Nephron (organoid): ENCODE measurements around the gene PWWP2A.
A peak's percentile ranks its signal among the peaks of the same experiment; 100 is the strongest.

ENCODE experiments used
- H3K27ac Mint-ChIP-seq, 3 experiments: 2 replicates each; pipeline ENCODE4 v1.8.0; 2020; ENCODE audit warnings: mixed read lengths in 3 of 3, mild to moderate bottlenecking in 2 of 3, moderate library complexity in 1 of 3
- H3K27me3 Mint-ChIP-seq: 2 replicates; pipeline ENCODE4 v1.8.0; 2021; ENCODE audit warnings: low read depth, mild to moderate bottlenecking, moderate library complexity, mixed read lengths
- H3K36me3 Mint-ChIP-seq: 2 replicates; pipeline ENCODE4 v1.8.0; 2020; ENCODE audit warnings: low read depth, mixed read lengths
- H3K4me1 Mint-ChIP-seq: 2 replicates; pipeline ENCODE4 v1.8.0; 2020; ENCODE audit warnings: mixed read lengths
- H3K4me3 Mint-ChIP-seq, 3 experiments: 2 replicates each; pipeline ENCODE4 v1.8.0; 2020; ENCODE audit warnings: mild to moderate bottlenecking in 3 of 3, mixed read lengths in 3 of 3, moderate library complexity in 2 of 3
- H3K9me3 Mint-ChIP-seq: 2 replicates; pipeline ENCODE4 v1.8.0; 2020; ENCODE audit warnings: mixed read lengths
- CTCF ChIP-seq, 3 experiments: fragments of 200-600 bp; sonication (generic); IDR thresholded peaks; one replicate each; pipeline ENCODE4 v1.5.0; 2021; ENCODE audit warnings: antibody characterized with exemption in 3 of 3; ENCODE audit not compliant: unreplicated experiment in 3 of 3

Gene PWWP2A

GRCh38 chr5:160092960-160093707 is 26.1 kb downstream of the PWWP2A start:
- Mint-ChIP-seq H3K36me3 (peaks cover 39% of the 10 kb centered on the region), H3K4me1 (peaks cover 11% of the 10 kb centered on the region), H3K4me3 (no peak overlapping the region), H3K27ac (peak overlapping the region in 1 of 3 experiments; percentile 34), H3K27me3 (no peaks in the 10 kb centered on the region), H3K9me3 (no peaks in the 10 kb centered on the region)
- no peak for TF ChIP-seq CTCF (IDR thresholded peaks at IDR 0.05; ENCODE audit: unreplicated experiment in 3 of 3)

- Mint-ChIP-seq H3K27me3 (no peaks in the 10 kb centered on the region), H3K36me3 (peaks cover 36% of the 10 kb centered on the region), H3K4me1 (peaks cover 7% of the 10 kb centered on the region), H3K9me3 (no peaks in the 10 kb centered on the region), H3K27ac (peak overlapping the region in 1 of 3 experiments; percentile 2), H3K4me3 (no peak overlapping the region)
- TF ChIP-seq CTCF (IDR thresholded peaks at IDR 0.05; ENCODE audit: unreplicated experiment in 3 of 3): no peak
These were observed 26.7 kb downstream of the PWWP2A start for GRCh38 chr5:160092514-160092913.

- Mint-ChIP-seq H3K4me1 (peaks cover 7% of the 10 kb centered on the region), H3K36me3 (peaks cover 32% of the 10 kb centered on the region), H3K9me3 (no peaks in the 10 kb centered on the region), H3K27ac (no peak overlapping the region), H3K27me3 (no peaks in the 10 kb centered on the region), H3K4me3 (no peak overlapping the region)
- TF ChIP-seq CTCF (IDR thresholded peaks at IDR 0.05; ENCODE audit: unreplicated experiment in 3 of 3): no peak
These were observed 29.2 kb downstream of the PWWP2A start for GRCh38 chr5:160090059-160090458.

GRCh38 chr5:160089531-160089930 is 29.7 kb downstream of the PWWP2A start:
- H3K4me1 Mint-ChIP-seq: peaks cover 6% of the 10 kb centered on the region
- peaks cover 32% of the 10 kb centered on the region for H3K36me3 Mint-ChIP-seq

GRCh38 chr5:160088805-160089204 is 30.4 kb downstream of the PWWP2A start:
- no peaks in the 10 kb centered on the region for H3K9me3 Mint-ChIP-seq
- H3K36me3 Mint-ChIP-seq: peaks cover 24% of the 10 kb centered on the region
- H3K4me1 Mint-ChIP-seq: no peaks in the 10 kb centered on the region
- no peak for TF ChIP-seq CTCF (IDR thresholded peaks at IDR 0.05; ENCODE audit: unreplicated experiment in 3 of 3)
- H3K27ac Mint-ChIP-seq: peak overlapping the region in 1 of 3 experiments; percentile 6
- H3K4me3 Mint-ChIP-seq: no peak overlapping the region
- no peaks in the 10 kb centered on the region for H3K27me3 Mint-ChIP-seq

More at GRCh38 chr5:160089531-160089930, 29.7 kb downstream of the PWWP2A start:
- no peak overlapping the region for H3K4me3 Mint-ChIP-seq
- H3K9me3 Mint-ChIP-seq: no peaks in the 10 kb centered on the region
- H3K27me3 Mint-ChIP-seq: no peaks in the 10 kb centered on the region
- no peak overlapping the region for H3K27ac Mint-ChIP-seq
- no peak for TF ChIP-seq CTCF (IDR thresholded peaks at IDR 0.05; ENCODE audit: unreplicated experiment in 3 of 3)

GRCh38 chr5:160087199-160087598 is 32.1 kb downstream of the PWWP2A start:
- Mint-ChIP-seq H3K27me3 (no peaks in the 10 kb centered on the region), H3K4me1 (peaks cover 13% of the 10 kb centered on the region), H3K36me3 (peaks cover 8% of the 10 kb centered on the region), H3K4me3 (no peak overlapping the region), H3K9me3 (no peaks in the 10 kb centered on the region), H3K27ac (peak overlapping the region in 1 of 3 experiments; percentile 54)
- TF ChIP-seq CTCF (IDR thresholded peaks at IDR 0.05; ENCODE audit: unreplicated experiment in 3 of 3): no peak
